Gastrocnemius medialis (tissue), 4 donors: ENCODE data around the gene DUSP18.

Experiments
- POLR2A ChIP-seq, 2 donors: fragments of 450-650 bp; IDR thresholded peaks; one replicate each; pipeline ENCODE4 v1.6.1; 2017; ENCODE audit warnings: antibody characterized with exemption in 2 of 2, mild to moderate bottlenecking in 2 of 2, moderate library complexity in 2 of 2
- TF ChIP-seq, protein P1 (sequence below), 5 experiments: fragments of 450-650 bp in 3 of 5; fragments of 200-600 bp in 2 of 5; sonication (generic) in 2 of 5; IDR thresholded peaks in 4 of 5; conservative IDR thresholded peaks in 1 of 5; 1 replicate in 4 of 5; 2 replicates in 1 of 5; pipeline ENCODE4 v1.5.1; 2016 to 2019; ENCODE audit warnings: antibody characterized with exemption in 5 of 5, mild to moderate bottlenecking in 3 of 5, moderate library complexity in 3 of 5

DNA sequence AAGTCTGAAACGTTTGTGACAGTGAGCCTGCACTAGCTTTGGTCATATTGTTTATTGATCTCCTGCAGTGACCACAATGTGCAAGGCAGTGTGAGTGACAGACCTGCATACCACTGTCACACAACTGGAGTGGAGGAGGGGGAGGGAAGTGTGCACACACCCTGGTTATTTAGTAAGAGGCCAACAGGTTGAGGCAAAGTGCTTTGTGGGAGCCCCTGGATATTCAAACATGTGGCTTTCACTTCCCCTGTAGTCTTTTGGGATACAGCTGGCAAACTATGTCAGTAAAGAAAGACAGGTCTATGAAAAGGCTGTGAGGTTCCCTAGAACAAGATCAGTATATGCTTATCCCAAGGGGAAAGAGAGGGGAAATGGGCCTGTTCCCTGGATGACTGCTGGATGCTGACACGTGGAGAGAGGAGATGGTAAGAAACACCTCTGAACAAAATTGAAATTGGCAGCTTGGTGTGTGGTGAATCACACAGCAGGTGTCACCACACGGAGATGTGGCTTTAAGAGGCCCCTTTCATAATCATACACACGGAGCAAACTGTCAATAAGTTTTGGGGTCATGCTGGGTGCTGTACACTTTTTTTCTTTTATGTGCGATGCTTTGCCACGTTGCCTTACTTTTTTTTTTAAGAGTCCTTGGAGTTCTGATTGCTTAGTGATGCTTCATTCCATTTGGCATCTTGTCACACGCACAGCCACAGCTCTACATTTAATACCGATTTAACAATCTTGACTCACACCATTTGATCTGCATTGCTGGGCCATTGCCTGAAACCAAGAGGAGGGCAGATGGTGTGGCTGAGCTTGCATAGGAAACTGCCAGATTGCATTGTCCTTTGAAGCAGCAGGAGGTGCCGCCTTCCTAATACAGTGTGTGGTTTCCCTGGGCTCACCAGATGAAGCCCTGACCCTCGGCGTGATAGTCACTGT is 38.3 kb upstream of the DUSP18 start:
- TF ChIP-seq, protein P1, sequence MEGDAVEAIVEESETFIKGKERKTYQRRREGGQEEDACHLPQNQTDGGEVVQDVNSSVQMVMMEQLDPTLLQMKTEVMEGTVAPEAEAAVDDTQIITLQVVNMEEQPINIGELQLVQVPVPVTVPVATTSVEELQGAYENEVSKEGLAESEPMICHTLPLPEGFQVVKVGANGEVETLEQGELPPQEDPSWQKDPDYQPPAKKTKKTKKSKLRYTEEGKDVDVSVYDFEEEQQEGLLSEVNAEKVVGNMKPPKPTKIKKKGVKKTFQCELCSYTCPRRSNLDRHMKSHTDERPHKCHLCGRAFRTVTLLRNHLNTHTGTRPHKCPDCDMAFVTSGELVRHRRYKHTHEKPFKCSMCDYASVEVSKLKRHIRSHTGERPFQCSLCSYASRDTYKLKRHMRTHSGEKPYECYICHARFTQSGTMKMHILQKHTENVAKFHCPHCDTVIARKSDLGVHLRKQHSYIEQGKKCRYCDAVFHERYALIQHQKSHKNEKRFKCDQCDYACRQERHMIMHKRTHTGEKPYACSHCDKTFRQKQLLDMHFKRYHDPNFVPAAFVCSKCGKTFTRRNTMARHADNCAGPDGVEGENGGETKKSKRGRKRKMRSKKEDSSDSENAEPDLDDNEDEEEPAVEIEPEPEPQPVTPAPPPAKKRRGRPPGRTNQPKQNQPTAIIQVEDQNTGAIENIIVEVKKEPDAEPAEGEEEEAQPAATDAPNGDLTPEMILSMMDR (IDR thresholded peaks at IDR 0.05 in 4 of 5, conservative IDR thresholded peaks at IDR 0.05 in 1 of 5), result no peak
- TF ChIP-seq POLR2A (IDR thresholded peaks at IDR 0.05), result no peak
